Bronchial epithelial cell (primary cell): Measurements from ENCODE around the gene RALGPS1. TPM values are rescaled to one million over a fixed set of nuclear protein-coding genes. Genes with fewer than 3 reads are reported as not detected.
A peak's percentile ranks its signal among the peaks of the same experiment; 100 is the strongest.

Experiments
- DNase-seq: peaks from one replicate; pipeline ENCODE4 v3.0.0-alpha.2; 2010; ENCODE audit warnings: low read depth
- FAIRE-seq: peaks from 2 replicates; lab custom pipeline; 2011; peaks lifted over from hg19 to GRCh38; lab: Jason Lieb, UNC
- H3K27me3 ChIP-seq: 2 replicates; pipeline ENCODE4 v1.5.1; 2011; ENCODE audit warnings: low read length; ENCODE audit not compliant: control insufficient read depth, insufficient read depth
- H3K36me3 ChIP-seq: 2 replicates; pipeline ENCODE4 v1.5.1; 2011; ENCODE audit warnings: low read length; ENCODE audit not compliant: control insufficient read depth, insufficient read depth
- H3K4me3 ChIP-seq: 2 replicates; pipeline ENCODE4 v1.5.1; 2011; ENCODE audit warnings: mild to moderate bottlenecking, low read depth, low read length, control low read depth
- total RNA-seq: library from RNA; depleted of rRNA; stranded (reverse); fragments of >200 nt; gene quantifications from 2 replicates; pipeline ENCODE4 v1.2.1, GENCODE V29; 2014
- TF ChIP-seq, protein P1 (sequence below): IDR thresholded peaks from 2 replicates; pipeline ENCODE4 v1.5.1; 2011; ENCODE audit warnings: mild to moderate bottlenecking, moderate library complexity, low read length, control low read depth, inconsistent platforms; ENCODE audit not compliant: insufficient read depth, severe bottlenecking

RALGPS1 gene
- total RNA-seq, 1 donor from 2014 or later: 3.2 TPM

- no peak overlapping the region for H3K4me3 ChIP-seq
- no peaks in the 10 kb centered on the region for H3K36me3 ChIP-seq
- TF ChIP-seq, protein P1, sequence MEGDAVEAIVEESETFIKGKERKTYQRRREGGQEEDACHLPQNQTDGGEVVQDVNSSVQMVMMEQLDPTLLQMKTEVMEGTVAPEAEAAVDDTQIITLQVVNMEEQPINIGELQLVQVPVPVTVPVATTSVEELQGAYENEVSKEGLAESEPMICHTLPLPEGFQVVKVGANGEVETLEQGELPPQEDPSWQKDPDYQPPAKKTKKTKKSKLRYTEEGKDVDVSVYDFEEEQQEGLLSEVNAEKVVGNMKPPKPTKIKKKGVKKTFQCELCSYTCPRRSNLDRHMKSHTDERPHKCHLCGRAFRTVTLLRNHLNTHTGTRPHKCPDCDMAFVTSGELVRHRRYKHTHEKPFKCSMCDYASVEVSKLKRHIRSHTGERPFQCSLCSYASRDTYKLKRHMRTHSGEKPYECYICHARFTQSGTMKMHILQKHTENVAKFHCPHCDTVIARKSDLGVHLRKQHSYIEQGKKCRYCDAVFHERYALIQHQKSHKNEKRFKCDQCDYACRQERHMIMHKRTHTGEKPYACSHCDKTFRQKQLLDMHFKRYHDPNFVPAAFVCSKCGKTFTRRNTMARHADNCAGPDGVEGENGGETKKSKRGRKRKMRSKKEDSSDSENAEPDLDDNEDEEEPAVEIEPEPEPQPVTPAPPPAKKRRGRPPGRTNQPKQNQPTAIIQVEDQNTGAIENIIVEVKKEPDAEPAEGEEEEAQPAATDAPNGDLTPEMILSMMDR: no peak
- FAIRE-seq: no peak
- H3K27me3 ChIP-seq: peaks cover 6% of the 10 kb centered on the region
- no peak for DNase-seq
These were observed 308.7 kb downstream of the RALGPS1 start for GRCh38 chr9:127223266-127223665.

GRCh38 chr9:127223810-127224177 is 309.2 kb downstream of the RALGPS1 start:
- TF ChIP-seq, protein P1: no peak
- no peak for FAIRE-seq

GRCh38 chr9:127224178-127224882 is 309.7 kb downstream of the RALGPS1 start:
- TF ChIP-seq, protein P1: peak; percentile 19
- DNase-seq (peak; percentile 66), FAIRE-seq (no peak)
- H3K4me3 ChIP-seq: peak overlapping the region; percentile 40
- H3K36me3 ChIP-seq: no peaks in the 10 kb centered on the region
- H3K27me3 ChIP-seq: peaks cover 6% of the 10 kb centered on the region

More at GRCh38 chr9:127223810-127224177, 309.2 kb downstream of the RALGPS1 start:
- DNase-seq: no peak
- Histone ChIP-seq H3K36me3 (no peaks in the 10 kb centered on the region), H3K4me3 (no peak overlapping the region), H3K27me3 (peaks cover 6% of the 10 kb centered on the region)

- Histone ChIP-seq H3K27me3 (peaks cover 6% of the 10 kb centered on the region), H3K36me3 (no peaks in the 10 kb centered on the region), H3K4me3 (peak overlapping the region; percentile 61)
- peak; percentile 49 for DNase-seq
- no peak for FAIRE-seq
- TF ChIP-seq, protein P1: peak; percentile 4
These were observed 310.5 kb downstream of the RALGPS1 start for GRCh38 chr9:127224883-127225739.

- DNase-seq (no peak), FAIRE-seq (no peak)
- peaks cover 6% of the 10 kb centered on the region for H3K27me3 ChIP-seq
- H3K36me3 ChIP-seq: no peaks in the 10 kb centered on the region
- TF ChIP-seq, protein P1: no peak
- H3K4me3 ChIP-seq: peak overlapping the region; percentile 61
These were observed 311.4 kb downstream of the RALGPS1 start for GRCh38 chr9:127225801-127226625.
